Keratinocyte (primary cell): ENCODE results near the gene GOLGA5. TPM values are rescaled to one million over a fixed set of nuclear protein-coding genes. Genes with fewer than 3 reads are reported as not detected.

Experiments
- DNase-seq: peaks from one replicate; pipeline ENCODE4 v3.0.0-alpha.2; 2011; ENCODE audit warnings: low read depth, missing footprints, low spot score
- FAIRE-seq: peaks from 2 replicates; lab custom pipeline; 2011; peaks lifted over from hg19 to GRCh38; lab: Jason Lieb, UNC
- H2AFZ ChIP-seq: 2 replicates; pipeline ENCODE4 v1.6.0; 2012; ENCODE audit warnings: low read length, control low read depth, inconsistent platforms; ENCODE audit not compliant: control insufficient read depth
- H3K27ac ChIP-seq: 2 replicates; pipeline ENCODE4 v1.5.1; 2011; ENCODE audit warnings: low read length; ENCODE audit not compliant: control insufficient read depth, insufficient read depth
- H3K27me3 ChIP-seq: 3 replicates; pipeline ENCODE4 v1.6.0; 2011; ENCODE audit warnings: low read length; ENCODE audit not compliant: control insufficient read depth, insufficient read depth; ENCODE audit errors: extremely low read depth
- H3K36me3 ChIP-seq, 2 experiments: 2 replicates in 1 of 2; 3 replicates in 1 of 2; pipeline ENCODE4 v1.5.1; 2011; ENCODE audit warnings: low read length in 2 of 2, mild to moderate bottlenecking in 1 of 2; ENCODE audit not compliant: control insufficient read depth in 2 of 2, insufficient read depth in 2 of 2; ENCODE audit errors: extremely low read depth in 1 of 2
- H3K4me1 ChIP-seq: 3 replicates; pipeline ENCODE4 v1.5.1; 2011; ENCODE audit warnings: low read length; ENCODE audit not compliant: control insufficient read depth, insufficient read depth; ENCODE audit errors: extremely low read depth
- H3K4me2 ChIP-seq: 3 replicates; pipeline ENCODE4 v1.6.0; 2011; ENCODE audit warnings: low read depth, low read length; ENCODE audit not compliant: control insufficient read depth, insufficient read depth; ENCODE audit errors: extremely low read depth
- H3K4me3 ChIP-seq, 3 experiments: fragments of 200-600 bp in 1 of 3; sonication (generic) in 1 of 3; 2 replicates in 2 of 3; 3 replicates in 1 of 3; pipeline ENCODE4 v1.5.1; 2011 to 2016; ENCODE audit warnings: low read length in 3 of 3, mild to moderate bottlenecking in 3 of 3, control low read depth in 2 of 3, inconsistent platforms in 1 of 3, low read depth in 1 of 3, mixed read lengths in 1 of 3, mixed run types in 1 of 3, moderate library complexity in 1 of 3; ENCODE audit not compliant: control insufficient read depth in 2 of 3, insufficient read depth in 2 of 3; ENCODE audit errors: extremely low read depth in 1 of 3
- H3K79me2 ChIP-seq: 2 replicates; pipeline ENCODE4 v1.6.0; 2012; ENCODE audit warnings: low read length; ENCODE audit not compliant: control insufficient read depth, insufficient read depth
- H3K9ac ChIP-seq: 3 replicates; pipeline ENCODE4 v1.6.0; 2011; ENCODE audit warnings: low read length; ENCODE audit not compliant: control insufficient read depth, insufficient read depth; ENCODE audit errors: extremely low read depth
- H3K9me1 ChIP-seq: 3 replicates; pipeline ENCODE4 v1.6.0; 2011; ENCODE audit warnings: low read length; ENCODE audit not compliant: control insufficient read depth, insufficient read depth; ENCODE audit errors: extremely low read depth
- H3K9me3 ChIP-seq: 2 replicates; pipeline ENCODE4 v1.5.1; 2012; ENCODE audit warnings: low read depth, low read length; ENCODE audit not compliant: control insufficient read depth
- H4K20me1 ChIP-seq: 3 replicates; pipeline ENCODE4 v1.6.0; 2011; ENCODE audit warnings: low read length; ENCODE audit not compliant: control insufficient read depth, insufficient read depth; ENCODE audit errors: extremely low read depth
- EZH2 ChIP-seq: IDR thresholded peaks from one replicate; pipeline ENCODE4 v1.6.1; 2012; ENCODE audit warnings: inconsistent platforms, mild to moderate bottlenecking, low read length, moderate library complexity
- dilution Hi-C: fragments of 300-500 bp; cut with MboI; formaldehyde crosslinking; loops from one replicate; pipeline ENCODE4 v1.7.0; 2020; ENCODE audit warnings: low sequenced_read_pairs; ENCODE audit not compliant: extremely low pct_ligation_motif_present
- polyA plus RNA-seq, 5 experiments: library from polyadenylated mRNA; depleted of rRNA in 3 of 5; stranded (reverse) in 3 of 5; stranded (forward) in 1 of 5; unstranded in 1 of 5; fragments of >200 nt; gene quantifications; 1 replicate in 1 of 5; 2 replicates in 3 of 5; 3 replicates in 1 of 5; pipeline versions ENCODE4 v1.2.1 to v1.2.3, GENCODE V29; 2011 to 2012; ENCODE audit warnings: missing spikeins in 2 of 5, low read depth in 1 of 5, low replicate concordance in 1 of 5
- TF ChIP-seq, protein P1 (sequence below), 3 experiments: IDR thresholded peaks in 1 of 3; conservative IDR thresholded peaks in 1 of 3; optimal IDR thresholded peaks in 1 of 3; 2 replicates in 2 of 3; 3 replicates in 1 of 3; pipeline versions ENCODE3 to v1.5.1; 2011; ENCODE audit warnings: low read length in 3 of 3, mild to moderate bottlenecking in 3 of 3, moderate library complexity in 2 of 3, control low read depth in 1 of 3, inconsistent platforms in 1 of 3; ENCODE audit not compliant: insufficient read depth in 2 of 3; ENCODE audit errors: extremely low read depth in 1 of 3

Gene GOLGA5
- polyA plus RNA-seq, 1 donor (not counting 4 experiments of a cell fraction or from before 2014, with no cell fraction given), result 37.8 TPM

DNA sequence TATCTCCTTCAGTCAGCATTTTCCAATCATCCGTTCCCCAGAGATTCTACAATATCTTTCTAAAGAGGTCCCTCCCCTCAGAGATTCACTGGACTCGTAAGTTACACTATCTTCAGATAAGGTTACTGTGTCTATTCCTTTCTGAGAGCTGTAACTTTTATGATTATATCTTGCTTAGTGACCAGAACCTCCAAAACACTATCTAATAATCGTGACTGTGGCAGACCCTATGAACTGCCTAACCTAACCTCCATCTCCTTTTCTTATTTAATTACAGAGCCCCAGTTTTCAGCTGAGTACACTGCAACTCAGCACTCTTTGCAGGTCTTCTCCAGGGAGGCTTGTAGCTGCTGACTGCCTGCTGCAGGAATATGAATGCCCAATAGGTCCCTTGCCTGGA, 90.3 kb downstream of the GOLGA5 start:
- DNase-seq (no peak), FAIRE-seq (no peak)
- no peaks in the 10 kb centered on the region for H4K20me1 ChIP-seq
- no peaks in the 10 kb centered on the region for H3K9me3 ChIP-seq
- H2AFZ ChIP-seq, result no peak overlapping the region
- dilution Hi-C loops, result no loop called here
- H3K36me3 ChIP-seq, result no peaks in the 10 kb centered on the region
- H3K4me1 ChIP-seq, result no peaks in the 10 kb centered on the region
- H3K4me2 ChIP-seq, result no peak overlapping the region
- no peak for TF ChIP-seq EZH2
- TF ChIP-seq, protein P1, sequence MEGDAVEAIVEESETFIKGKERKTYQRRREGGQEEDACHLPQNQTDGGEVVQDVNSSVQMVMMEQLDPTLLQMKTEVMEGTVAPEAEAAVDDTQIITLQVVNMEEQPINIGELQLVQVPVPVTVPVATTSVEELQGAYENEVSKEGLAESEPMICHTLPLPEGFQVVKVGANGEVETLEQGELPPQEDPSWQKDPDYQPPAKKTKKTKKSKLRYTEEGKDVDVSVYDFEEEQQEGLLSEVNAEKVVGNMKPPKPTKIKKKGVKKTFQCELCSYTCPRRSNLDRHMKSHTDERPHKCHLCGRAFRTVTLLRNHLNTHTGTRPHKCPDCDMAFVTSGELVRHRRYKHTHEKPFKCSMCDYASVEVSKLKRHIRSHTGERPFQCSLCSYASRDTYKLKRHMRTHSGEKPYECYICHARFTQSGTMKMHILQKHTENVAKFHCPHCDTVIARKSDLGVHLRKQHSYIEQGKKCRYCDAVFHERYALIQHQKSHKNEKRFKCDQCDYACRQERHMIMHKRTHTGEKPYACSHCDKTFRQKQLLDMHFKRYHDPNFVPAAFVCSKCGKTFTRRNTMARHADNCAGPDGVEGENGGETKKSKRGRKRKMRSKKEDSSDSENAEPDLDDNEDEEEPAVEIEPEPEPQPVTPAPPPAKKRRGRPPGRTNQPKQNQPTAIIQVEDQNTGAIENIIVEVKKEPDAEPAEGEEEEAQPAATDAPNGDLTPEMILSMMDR (optimal IDR thresholded peaks at IDR 0.05 in 1 of 3, IDR thresholded peaks at IDR 0.05 in 1 of 3, conservative IDR thresholded peaks at IDR 0.05 in 1 of 3; ENCODE audit: extremely low read depth in 1 of 3, insufficient read depth in 2 of 3, low read length in 3 of 3), result no peak
- no peaks in the 10 kb centered on the region for H3K9me1 ChIP-seq
- H3K79me2 ChIP-seq, result no peaks in the 10 kb centered on the region
- H3K27ac ChIP-seq, result no peak overlapping the region
- H3K9ac ChIP-seq, result no peak overlapping the region
- no peak overlapping the region for H3K4me3 ChIP-seq
- peaks cover 25% of the 10 kb centered on the region for H3K27me3 ChIP-seq

DNA sequence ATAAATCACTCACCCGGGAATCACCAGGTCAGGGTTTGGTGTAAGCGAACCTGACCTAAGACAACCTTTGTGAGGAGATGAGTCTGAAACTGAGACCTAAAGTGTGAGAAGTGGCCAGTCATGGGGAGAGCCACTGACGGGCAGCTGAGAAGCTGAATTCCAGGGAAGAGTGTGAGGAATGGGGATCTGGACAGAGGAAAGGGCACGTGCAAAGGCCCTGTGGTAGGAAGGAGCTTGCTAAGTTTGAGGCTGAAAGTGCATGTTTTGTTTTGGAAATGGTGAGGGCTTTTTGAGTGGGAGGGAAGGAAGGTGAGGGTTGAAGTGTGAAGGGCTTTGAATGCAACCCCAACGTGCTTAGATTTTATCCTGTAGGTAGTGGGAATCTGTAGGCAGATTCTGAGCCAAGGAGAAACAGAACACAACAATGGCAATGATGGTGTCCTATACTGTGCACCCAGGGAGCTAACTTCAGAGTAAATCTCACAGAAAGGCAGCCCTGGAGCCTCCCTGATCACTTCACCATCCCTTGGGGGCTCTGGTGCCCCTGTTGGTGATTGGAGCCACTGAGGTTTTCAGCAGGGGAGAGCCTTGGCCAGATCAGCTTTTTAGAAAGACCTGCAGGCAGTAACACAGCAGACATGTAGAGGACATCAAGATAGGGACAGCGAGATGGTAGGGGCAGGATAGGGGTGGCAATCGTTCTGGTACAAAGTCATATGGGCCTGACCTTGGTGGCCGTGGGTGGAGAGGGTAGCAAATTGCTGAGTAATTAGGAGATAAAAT, 91.4 kb downstream of the GOLGA5 start:
- dilution Hi-C loops, result no loop called here
- Histone ChIP-seq H3K79me2 (no peaks in the 10 kb centered on the region), H3K9me3 (no peaks in the 10 kb centered on the region), H3K9ac (no peak overlapping the region), H3K27ac (no peak overlapping the region), H3K4me3 (no peak overlapping the region), H3K4me1 (no peaks in the 10 kb centered on the region), H3K27me3 (peaks cover 23% of the 10 kb centered on the region), H3K36me3 (no peaks in the 10 kb centered on the region), H2AFZ (no peak overlapping the region), H3K4me2 (no peak overlapping the region), H4K20me1 (no peaks in the 10 kb centered on the region), H3K9me1 (no peaks in the 10 kb centered on the region)
- no peak for TF ChIP-seq EZH2
- TF ChIP-seq, protein P1 (optimal IDR thresholded peaks at IDR 0.05 in 1 of 3, IDR thresholded peaks at IDR 0.05 in 1 of 3, conservative IDR thresholded peaks at IDR 0.05 in 1 of 3; ENCODE audit: extremely low read depth in 1 of 3, insufficient read depth in 2 of 3, low read length in 3 of 3), result no peak
- FAIRE-seq (no peak), DNase-seq (no peak)
